NCI-H146 (cell line): Measurements from ENCODE around the gene CINP.
"Not testable (repeated sequence)": the region's sequence is repeated elsewhere in the genome, so short reads cannot be mapped to it uniquely, and the experiment has no call there.

Source experiments
- DNase-seq: peaks from one replicate; lab custom pipeline; 2025; lab: John Stamatoyannopoulos, UW

The CINP gene

DNA sequence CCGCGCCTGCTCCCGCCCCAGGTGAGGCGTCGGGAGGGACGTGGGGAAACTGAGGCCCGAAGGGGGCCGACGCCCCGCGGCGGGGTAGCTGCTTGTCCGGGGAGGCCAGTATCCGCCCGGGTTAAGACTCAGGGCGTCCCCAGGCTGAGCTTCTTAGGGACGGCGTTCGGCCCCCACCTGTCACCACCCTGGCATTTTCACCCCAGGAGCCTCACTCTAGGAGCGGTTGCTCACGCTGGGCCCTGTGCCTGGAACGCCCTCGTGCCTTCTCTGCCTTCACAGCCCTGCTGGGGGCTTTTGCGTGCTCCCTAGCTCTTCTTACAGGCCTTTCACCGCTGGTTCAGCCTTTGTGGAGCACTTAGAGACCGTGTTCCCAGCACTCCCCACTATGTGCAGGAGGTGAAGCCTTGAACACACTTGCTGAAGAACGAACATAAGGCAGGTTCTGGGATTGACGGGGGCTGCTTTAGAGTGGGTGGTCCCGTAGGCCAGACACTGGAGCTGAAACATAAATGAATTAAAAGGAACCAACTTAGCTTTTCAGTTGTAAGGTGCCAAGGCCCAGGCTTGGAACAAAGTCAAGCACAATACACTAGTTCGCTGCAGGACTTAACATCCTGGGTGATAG lies 42.5 kb downstream of the CINP start:
- DNase-seq = peak; percentile 24

DNA sequence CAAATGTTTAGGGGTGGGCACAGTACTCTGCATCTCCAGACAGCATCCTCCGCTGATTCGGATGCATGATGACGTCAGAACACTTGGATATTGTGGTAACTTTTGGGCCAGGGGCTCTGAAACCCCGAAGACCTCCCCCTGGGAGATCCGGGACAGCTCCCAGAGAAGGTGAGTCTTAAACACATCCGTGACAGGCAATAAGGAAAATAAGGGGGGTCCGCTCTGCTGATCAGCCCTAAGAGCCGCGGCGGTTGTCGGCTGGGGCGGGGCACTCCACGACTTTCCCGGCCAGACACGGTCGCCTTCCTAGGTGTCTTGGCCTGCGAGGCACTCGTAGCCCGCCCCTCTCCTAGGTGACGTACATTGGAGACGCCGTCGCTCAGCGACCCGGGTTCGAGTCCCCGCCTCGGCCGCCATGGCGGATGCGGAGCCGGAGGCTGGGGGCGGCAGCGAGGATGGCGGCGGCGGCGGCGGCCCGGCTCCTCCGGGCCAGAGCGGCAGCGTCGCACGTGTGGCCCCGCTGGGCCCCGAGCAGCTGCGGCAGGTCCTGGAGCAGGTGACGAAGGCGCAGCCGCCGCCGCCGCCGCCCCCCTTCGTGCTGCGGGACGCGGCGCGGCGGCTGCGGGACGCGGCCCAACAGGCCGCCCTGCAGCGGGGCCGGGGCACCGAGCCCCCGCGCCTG lies 43.2 kb downstream of the CINP start, which contains the start of gene ZNF839:
Gene ZNF839 (plus strand): TSS at position 396 of the 682 bp plus-strand sequence. CDS start 20 bp downstream, at position 416.
- DNase-seq = peak; percentile 85

DNA sequence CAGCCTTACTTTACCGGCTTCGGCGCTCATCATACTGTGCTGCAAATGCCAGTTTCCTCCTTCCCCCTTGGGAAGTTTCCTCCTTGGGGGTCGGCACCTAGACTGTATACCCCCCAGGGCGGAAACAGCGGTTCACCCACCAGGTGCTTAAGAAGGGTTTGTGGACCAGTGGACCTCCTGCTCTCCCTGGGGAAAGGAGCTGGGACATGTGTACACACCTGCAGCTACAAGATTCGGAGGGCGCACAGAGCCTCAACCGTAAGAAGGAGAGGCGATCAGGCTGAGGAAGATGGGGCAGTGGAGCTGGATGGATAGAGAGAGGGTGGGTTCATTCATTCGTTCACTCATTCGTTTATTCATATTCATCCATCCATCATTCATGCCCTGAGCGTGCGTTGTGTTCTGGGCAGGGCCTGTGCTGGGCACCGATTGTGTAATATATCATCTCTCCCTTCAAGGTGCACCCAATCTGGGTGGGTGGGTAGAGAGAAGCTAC lies 43.9 kb downstream of the CINP start:
- DNase-seq = no peak

DNA sequence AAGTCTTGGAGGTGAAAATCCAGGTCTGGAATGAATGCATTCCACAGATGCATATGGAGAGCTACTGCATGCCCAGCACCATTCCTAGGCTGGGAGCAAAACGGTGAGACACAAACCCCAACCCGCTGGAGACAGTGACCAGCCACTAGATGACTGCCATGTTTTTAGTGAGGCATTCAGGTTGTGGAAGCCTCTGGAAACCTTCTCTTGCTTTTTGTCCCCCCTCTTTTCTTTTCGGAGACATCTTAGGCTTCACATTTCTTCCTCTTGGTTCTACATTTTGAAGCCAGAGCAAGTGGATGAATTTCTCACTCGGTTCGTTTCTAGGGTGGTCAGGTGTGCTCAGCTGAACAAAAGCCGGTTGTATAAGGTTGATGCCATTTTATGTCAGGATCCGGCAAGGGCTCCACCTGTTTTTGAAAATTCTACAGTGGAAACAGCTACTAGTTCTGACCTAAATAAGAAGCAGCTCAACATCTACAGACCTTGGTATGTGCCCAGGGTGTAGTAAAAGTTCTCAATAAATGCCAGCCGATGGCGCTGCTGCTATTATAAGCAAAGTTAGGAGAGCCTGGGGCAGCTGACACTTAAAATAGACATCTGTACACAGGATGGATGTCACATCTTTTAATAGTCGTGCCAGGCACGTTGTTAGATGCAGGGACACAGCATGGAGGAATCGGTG lies 45.0 kb downstream of the CINP start:
- peak; percentile 51 for DNase-seq

DNA sequence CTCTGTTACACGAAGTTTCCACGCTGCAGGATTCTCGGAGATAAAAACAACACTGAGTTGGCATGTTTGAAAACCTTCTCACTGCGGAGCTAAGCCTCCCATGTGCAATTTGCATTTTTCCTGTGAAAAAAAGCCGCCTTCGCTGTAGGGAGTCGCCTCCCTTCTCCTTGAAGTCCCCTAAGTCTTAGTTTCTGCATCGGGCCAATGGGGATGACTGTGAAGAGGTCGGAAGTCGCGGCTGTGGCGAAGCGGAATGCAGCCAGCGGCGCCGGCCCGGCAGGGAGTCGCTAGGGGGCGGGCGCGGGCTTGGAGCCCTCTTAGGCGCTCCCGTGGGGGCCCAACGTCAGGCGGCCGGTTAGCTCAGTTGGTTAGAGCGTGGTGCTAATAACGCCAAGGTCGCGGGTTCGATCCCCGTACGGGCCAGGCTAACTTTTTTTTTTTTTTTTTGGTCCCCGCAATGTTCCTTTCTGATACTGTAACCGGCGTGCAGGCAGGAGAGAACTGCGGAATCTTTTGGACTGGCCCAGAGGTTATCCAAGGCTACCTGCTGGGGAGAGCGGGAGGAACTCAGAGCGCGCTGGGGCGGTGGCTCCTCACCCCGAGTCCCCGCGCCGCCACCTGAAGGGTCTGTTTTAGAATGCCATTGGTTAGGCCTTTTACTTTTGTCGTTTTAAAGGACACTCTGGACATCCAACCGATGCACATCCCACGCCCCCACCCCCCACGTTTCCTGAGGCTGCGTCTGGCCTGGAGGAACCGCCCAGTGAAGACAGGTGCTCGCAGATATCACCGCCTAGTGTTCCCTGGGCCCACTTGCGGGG lies 45.7 kb downstream of the CINP start:
- DNase-seq = peak; percentile 88

DNA sequence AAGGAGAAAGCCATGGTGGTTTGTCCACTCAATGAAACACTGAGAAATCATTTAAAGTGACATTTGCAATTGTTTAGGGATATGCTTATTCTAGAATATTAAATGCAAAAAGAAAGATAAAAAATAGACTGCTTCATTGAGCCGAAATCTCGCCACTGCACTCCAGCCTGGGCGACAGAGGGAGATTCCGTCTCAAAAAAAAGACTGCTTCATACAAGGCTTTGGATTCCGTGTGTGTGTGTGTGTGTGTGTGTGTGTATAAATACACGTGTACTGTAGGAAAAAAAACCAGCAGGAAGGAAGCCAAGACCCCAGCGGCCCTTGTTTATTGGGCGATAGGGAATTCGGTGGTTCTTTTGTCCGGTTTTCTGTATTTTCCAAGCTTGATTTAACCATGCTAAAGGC lies 46.4 kb downstream of the CINP start:
- DNase-seq = peak; percentile 57

DNA sequence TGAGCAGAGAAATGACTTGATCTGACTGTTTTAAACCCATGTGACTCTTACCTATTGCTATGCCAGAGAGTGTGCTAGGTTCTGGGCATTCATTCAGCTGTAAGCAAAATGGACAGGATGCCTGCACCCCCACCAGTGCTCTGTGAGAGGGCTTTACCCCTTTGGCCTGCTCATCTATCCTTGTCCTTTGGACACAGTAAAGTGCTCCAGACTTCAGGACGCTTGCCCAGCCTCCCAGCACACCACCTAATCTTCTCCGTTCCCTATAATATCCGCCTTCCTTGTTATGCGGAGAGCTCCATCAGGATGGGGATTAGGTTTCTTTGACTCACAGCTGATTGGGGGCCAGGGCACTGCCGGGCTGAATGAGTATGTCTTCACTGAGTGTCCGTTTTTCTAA lies 47.6 kb downstream of the CINP start:
- no peak for DNase-seq

DNA sequence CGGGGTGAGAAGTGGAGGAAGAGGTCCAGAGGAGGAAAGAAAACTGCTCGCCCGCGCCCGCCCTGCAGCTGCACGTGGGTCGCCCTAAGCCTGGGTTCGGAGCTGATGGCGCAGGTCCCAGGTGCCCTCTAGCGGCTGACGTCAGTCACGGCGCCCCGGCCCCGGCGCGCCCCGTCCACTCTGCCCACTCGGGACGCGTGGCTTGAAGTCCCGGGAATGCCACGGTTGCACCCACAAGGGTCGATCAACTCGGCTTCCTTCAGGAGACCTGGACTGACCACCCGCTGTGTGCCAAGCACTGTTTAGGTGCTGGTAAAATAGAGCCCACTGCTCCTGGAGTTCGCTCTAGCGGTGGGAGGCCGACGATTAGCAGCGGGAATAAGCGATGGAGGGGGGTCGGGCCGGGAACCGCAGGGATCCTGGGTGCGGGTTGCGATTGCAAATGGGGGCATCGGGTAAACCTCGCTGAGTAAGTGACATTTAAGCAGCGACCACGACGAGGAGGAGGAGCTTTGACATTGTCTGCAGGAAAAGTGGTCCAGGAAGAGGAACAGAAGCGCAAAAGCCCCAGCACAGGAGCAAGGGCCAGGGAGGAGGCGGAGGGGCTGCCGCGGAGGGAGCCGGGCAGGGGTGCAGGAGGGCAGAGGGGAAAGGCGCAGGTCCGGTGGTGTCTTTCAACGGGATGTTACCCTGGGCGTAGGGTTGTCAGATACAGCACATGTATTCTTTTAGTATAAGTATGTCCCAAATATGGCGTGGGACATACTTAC lies 48.3 kb downstream of the CINP start:
- peak; percentile 63 for DNase-seq

DNA sequence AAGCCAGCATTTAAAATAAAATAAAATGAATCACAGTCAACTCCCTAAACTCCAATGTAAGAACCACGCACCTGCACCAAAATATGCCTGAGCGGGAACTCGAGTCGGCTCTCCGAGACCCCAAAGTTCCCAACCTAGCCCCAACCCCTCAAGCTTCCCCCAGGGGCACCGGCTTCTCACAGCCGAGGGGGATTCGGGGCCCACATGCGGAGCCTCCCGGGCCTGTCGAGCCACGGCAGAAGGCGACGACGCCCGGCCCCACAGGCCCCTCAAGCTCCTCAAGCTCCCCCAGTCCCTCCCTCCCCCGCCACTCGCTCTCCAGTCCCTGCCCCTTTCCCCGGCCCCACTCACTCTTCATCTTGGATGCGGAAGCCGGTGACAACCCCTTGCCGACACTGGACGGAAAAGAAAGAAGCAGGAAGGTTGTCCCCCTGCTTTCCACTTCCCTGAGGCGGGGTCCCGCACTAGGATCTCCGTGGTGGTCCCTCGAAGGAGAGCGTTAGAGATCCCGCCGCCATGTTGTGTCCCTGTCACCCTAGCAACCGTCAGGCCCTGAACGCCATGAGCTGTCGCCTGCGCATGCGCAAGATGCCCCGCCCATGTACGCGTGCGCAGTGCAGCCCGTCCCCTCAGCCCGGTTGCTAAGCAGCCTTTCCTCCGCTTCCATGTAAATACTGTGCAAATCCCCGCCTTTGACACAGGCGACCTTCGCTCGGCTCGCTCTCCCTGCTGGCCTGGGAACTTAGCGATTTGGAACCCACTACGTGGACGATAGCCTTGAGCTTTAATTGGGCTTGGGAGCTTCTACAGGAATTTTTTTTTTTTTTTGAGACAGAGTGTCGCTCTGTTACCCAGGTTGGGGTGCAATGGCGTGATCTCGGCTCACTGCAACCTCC lies 57.8 kb downstream of the CINP start, which contains the start of gene MOK:
Gene MOK (minus strand): TSS at position 554 of the 896 bp plus-strand sequence. CDS start 196 bp downstream, at position 358.
- peak; percentile 92 for DNase-seq

DNA sequence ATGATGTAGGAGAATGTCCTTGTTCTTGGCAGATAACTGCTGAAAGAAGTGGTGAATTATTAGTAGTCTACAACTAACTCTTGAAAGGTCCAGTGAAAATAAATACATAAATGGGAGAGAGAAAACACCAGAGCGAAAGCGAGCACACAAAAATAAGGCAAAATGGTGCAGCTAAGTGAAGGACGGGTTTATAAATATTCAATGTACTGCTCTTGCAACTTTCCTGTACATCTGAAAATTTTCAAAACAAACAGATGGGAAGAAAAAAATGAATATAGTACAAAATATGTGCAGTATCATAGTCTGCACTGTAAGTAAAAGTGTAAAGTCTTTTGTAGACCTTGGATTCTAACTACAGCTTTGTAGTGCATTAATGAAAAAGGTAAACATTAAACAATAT lies 59.0 kb downstream of the CINP start:
- DNase-seq = no peak

DNA sequence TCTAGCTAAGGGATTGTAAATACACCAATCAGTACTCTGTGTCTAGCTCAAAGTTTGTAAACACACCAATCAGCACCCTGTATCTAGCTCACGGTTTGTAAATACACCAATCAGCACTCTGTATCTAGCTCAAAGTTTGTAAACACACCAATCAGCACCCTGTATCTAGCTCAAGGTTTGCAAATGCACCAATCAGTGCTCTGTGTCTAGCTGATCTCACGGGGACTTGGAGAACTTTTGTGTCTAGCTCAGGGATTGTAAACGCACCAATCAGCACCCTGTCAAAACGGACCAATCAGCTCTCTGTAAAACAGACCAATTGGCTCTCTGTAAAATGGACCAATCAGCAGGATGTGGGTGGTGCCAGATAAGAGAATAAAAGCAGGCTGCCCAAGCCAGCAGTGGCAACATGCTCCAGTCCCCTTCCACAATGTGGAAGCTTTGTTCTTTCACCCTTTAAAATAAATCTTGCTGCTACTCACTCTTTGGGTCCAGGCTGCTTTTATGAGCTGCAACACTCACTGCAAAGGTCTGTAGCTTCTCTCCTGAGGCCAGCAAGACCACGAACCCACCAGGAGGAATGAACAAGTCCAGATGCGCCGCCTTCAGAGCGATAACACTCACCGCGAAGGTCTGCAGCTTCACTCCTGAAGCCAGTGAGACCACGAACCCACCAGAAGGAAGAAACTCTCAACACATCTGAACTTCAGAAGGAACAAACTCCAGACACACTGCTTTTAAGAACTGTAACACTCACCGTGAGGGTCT lies 64.2 kb downstream of the CINP start:
- not testable (repeated sequence) for DNase-seq
